ENCODE data around the gene POT1. TPM values are rescaled to one million over a fixed set of nuclear protein-coding genes. Genes with fewer than 3 reads are reported as not detected.

The POT1 gene
- polyA plus RNA-seq, 1 donor (not counting 4 experiments of a cell fraction or from before 2014, with no cell fraction given): 36.6 TPM

- no peak overlapping the region for H3K9ac ChIP-seq (ENCODE audit: control insufficient read depth, extremely low read depth, insufficient read depth, low read length)
- H3K9me3 ChIP-seq (ENCODE audit: control insufficient read depth, low read depth, low read length): no peaks in the 10 kb centered on the region
- TF ChIP-seq EZH2 (IDR thresholded peaks at IDR 0.05; ENCODE audit: low read length): no peak
- TF ChIP-seq CTCF (optimal IDR thresholded peaks at IDR 0.05 in 1 of 3, IDR thresholded peaks at IDR 0.05 in 1 of 3, conservative IDR thresholded peaks at IDR 0.05 in 1 of 3; ENCODE audit: extremely low read depth in 1 of 3, insufficient read depth in 2 of 3, low read length in 3 of 3): no peak
- no peaks in the 10 kb centered on the region for H4K20me1 ChIP-seq (ENCODE audit: control insufficient read depth, extremely low read depth, insufficient read depth, low read length)
- dilution Hi-C loops (cut with MboI; ENCODE audit: extremely low pct_ligation_motif_present, low sequenced_read_pairs): no loop called here
- no peak for FAIRE-seq
- H3K27ac ChIP-seq (ENCODE audit: control insufficient read depth, insufficient read depth, low read length): no peak overlapping the region
- H3K27me3 ChIP-seq (ENCODE audit: control insufficient read depth, extremely low read depth, insufficient read depth, low read length): no peaks in the 10 kb centered on the region
- no peak overlapping the region for H2AFZ ChIP-seq (ENCODE audit: control insufficient read depth, low read length)
- no peaks in the 10 kb centered on the region for H3K36me3 ChIP-seq (ENCODE audit: control insufficient read depth in 2 of 2, extremely low read depth in 1 of 2, insufficient read depth in 2 of 2, low read length in 2 of 2)
- DNase-seq (ENCODE audit: low read depth, low spot score): no peak
- no peak overlapping the region for H3K4me3 ChIP-seq (ENCODE audit: control insufficient read depth in 2 of 3, extremely low read depth in 1 of 3, insufficient read depth in 2 of 3, low read depth in 1 of 3, low read length in 3 of 3)
- H3K4me1 ChIP-seq (ENCODE audit: control insufficient read depth, extremely low read depth, insufficient read depth, low read length): no peaks in the 10 kb centered on the region
- no peak overlapping the region for H3K4me2 ChIP-seq (ENCODE audit: control insufficient read depth, extremely low read depth, insufficient read depth, low read depth, low read length)
- H3K9me1 ChIP-seq (ENCODE audit: control insufficient read depth, extremely low read depth, insufficient read depth, low read length): no peaks in the 10 kb centered on the region
- H3K79me2 ChIP-seq (ENCODE audit: control insufficient read depth, insufficient read depth, low read length): peaks cover under 1% of the 10 kb centered on the region
These were observed 15.3 kb downstream of the POT1 start for GRCh38 chr7:124914298-124914697.

GRCh38 chr7:124912972-124913371, 16.7 kb downstream of the POT1 start:
- H4K20me1 ChIP-seq (ENCODE audit: control insufficient read depth, extremely low read depth, insufficient read depth, low read length): no peaks in the 10 kb centered on the region
- H3K9me3 ChIP-seq (ENCODE audit: control insufficient read depth, low read depth, low read length): no peaks in the 10 kb centered on the region
- H2AFZ ChIP-seq (ENCODE audit: control insufficient read depth, low read length): no peak overlapping the region
- no peaks in the 10 kb centered on the region for H3K4me1 ChIP-seq (ENCODE audit: control insufficient read depth, extremely low read depth, insufficient read depth, low read length)
- dilution Hi-C loops (cut with MboI; ENCODE audit: extremely low pct_ligation_motif_present, low sequenced_read_pairs): no loop called here
- H3K27ac ChIP-seq (ENCODE audit: control insufficient read depth, insufficient read depth, low read length): no peak overlapping the region
- FAIRE-seq: no peak
- no peaks in the 10 kb centered on the region for H3K79me2 ChIP-seq (ENCODE audit: control insufficient read depth, insufficient read depth, low read length)
- H3K9me1 ChIP-seq (ENCODE audit: control insufficient read depth, extremely low read depth, insufficient read depth, low read length): no peaks in the 10 kb centered on the region
- no peak for DNase-seq (ENCODE audit: low read depth, low spot score)
- no peaks in the 10 kb centered on the region for H3K27me3 ChIP-seq (ENCODE audit: control insufficient read depth, extremely low read depth, insufficient read depth, low read length)
- H3K36me3 ChIP-seq (ENCODE audit: control insufficient read depth in 2 of 2, extremely low read depth in 1 of 2, insufficient read depth in 2 of 2, low read length in 2 of 2): no peaks in the 10 kb centered on the region
- no peak overlapping the region for H3K4me3 ChIP-seq (ENCODE audit: control insufficient read depth in 2 of 3, extremely low read depth in 1 of 3, insufficient read depth in 2 of 3, low read depth in 1 of 3, low read length in 3 of 3)
- H3K9ac ChIP-seq (ENCODE audit: control insufficient read depth, extremely low read depth, insufficient read depth, low read length): no peak overlapping the region
- no peak for TF ChIP-seq EZH2 (IDR thresholded peaks at IDR 0.05; ENCODE audit: low read length)
- no peak for TF ChIP-seq CTCF (optimal IDR thresholded peaks at IDR 0.05 in 1 of 3, IDR thresholded peaks at IDR 0.05 in 1 of 3, conservative IDR thresholded peaks at IDR 0.05 in 1 of 3; ENCODE audit: extremely low read depth in 1 of 3, insufficient read depth in 2 of 3, low read length in 3 of 3)
- H3K4me2 ChIP-seq (ENCODE audit: control insufficient read depth, extremely low read depth, insufficient read depth, low read depth, low read length): no peak overlapping the region

Data from keratinocyte (primary cell).